NCI-H1048 (cell line): ENCODE results near the gene DCBLD1.

Experiments used
- DNase-seq: peaks from one replicate; lab custom pipeline; 2025; lab: John Stamatoyannopoulos, UW

The DCBLD1 gene

GRCh38 chr6:117531346-117531745, 48.9 kb downstream of the DCBLD1 start:
- no peak for DNase-seq

DNA sequence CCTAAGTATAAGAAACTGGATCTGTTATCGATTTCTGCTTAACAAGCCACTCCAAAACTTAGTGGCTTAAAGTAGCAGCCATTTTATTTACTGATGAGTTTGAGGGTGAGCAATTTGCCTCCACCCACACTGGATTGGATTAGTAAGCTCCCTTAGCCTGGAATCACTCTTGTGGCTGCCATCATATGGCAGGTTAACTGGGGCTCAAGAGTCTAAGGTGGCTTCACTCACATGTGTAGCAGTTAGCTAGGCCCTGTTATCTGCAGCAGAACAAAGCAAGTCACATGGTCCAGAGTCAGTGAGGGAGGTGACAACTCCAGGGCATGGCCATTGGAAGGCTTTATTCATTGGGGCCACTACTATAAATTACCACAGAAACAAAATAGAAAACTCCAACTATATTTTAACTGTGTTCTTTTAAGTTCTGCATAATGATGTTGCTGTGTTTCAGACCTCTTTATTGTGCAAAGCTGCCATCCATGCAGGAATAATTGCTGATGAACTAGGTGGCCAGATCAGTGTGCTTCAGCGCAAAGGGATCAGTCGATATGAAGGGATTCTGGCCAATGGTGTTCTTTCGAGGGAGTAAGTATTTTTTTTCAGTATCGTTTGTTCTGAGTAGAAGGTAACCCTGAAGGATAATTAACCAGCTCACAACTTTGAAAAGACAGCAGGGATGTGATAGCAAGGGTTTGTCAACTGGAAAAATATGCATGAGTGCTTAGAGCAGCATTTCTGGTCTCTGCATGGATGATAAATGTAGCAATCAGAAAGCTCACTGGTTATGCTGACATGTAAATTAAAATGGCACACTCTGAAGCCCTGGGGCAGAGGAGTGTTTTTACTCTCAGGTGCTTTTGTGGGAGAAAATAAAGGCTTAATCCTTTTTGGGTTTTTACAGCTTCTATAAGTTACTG, 49.6 kb downstream of the DCBLD1 start:
- no peak for DNase-seq

GRCh38 chr6:117533775-117534174, 51.3 kb downstream of the DCBLD1 start:
- no peak for DNase-seq

- DNase-seq: no peak
Measured at GRCh38 chr6:117534974-117535373, 52.5 kb downstream of the DCBLD1 start.

GRCh38 chr6:117536317-117536716, 53.8 kb downstream of the DCBLD1 start:
- DNase-seq: no peak

DNA sequence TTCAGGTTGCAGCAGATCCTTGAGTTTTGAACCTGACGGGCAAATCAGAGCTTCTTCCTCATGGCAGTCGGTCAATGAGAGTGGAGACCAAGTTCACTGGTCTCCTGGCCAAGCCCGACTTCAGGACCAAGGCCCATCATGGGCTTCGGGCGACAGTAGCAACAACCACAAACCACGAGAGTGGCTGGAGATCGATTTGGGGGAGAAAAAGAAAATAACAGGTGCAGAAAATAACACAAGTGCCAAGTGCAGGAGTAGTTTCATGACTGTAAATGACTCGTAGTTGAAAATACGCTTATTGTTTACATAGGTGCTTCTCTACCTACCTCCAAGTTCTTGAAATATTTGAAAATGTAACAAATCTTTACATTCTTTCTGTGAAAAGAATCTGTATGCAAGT, 56.1 kb downstream of the DCBLD1 start:
- DNase-seq: no peak

DNA sequence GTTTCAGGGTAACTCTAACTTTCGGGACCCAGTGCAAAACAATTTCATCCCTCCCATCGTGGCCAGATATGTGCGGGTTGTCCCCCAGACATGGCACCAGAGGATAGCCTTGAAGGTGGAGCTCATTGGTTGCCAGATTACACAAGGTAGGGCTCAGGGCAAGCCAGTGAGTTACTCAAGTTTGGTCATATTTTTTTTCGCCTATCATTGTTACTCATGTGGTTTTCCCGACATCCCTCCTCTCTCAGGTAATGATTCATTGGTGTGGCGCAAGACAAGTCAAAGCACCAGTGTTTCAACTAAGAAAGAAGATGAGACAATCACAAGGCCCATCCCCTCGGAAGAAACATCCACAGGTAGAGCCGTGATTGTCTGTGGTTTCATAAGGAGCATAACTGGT, 58.2 kb downstream of the DCBLD1 start:
- no peak for DNase-seq

GRCh38 chr6:117542493-117542892, 60.0 kb downstream of the DCBLD1 start:
- DNase-seq: no peak

DNA sequence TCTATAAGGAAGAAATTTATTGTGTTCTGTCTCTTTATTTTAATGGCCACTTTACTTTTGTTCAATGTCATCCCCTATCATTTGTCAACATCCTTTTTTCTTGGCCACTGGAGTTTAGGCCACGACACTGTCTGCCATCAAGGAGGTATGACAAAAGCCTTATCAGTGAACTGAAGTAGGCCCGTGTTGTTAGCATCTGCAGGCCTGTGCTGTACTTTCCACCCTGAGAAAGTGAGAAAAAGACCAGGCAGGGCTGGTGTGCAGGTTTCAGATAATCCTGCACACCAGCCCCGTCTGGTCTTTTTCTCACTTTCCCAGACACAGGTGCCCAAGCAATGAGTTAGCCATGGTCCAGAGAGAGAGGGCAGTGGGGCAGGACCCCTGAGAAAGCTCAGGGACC, 62.2 kb downstream of the DCBLD1 start:
- DNase-seq: no peak

DNA sequence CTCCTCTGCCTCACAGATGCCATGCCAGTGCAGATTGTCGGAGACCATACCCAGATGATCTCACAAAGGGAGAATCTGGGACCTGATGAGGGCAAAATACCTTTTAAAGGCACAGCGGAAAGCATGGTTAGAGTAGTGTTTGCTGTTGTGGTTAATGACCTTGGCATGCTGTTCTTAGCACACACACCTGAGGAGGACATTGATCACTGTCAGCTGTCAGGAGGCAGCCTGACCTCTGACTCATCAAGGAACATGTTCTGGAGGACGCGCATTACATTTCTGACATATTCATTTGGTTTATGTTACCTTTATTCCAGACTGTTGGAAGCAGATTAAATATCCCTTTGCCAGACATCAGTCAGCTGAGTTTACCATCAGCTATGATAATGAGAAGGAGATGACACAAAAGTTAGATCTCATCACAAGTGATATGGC, 62.7 kb downstream of the DCBLD1 start:
- no peak for DNase-seq

GRCh38 chr6:117546674-117547073, 64.2 kb downstream of the DCBLD1 start:
- DNase-seq: no peak

DNA sequence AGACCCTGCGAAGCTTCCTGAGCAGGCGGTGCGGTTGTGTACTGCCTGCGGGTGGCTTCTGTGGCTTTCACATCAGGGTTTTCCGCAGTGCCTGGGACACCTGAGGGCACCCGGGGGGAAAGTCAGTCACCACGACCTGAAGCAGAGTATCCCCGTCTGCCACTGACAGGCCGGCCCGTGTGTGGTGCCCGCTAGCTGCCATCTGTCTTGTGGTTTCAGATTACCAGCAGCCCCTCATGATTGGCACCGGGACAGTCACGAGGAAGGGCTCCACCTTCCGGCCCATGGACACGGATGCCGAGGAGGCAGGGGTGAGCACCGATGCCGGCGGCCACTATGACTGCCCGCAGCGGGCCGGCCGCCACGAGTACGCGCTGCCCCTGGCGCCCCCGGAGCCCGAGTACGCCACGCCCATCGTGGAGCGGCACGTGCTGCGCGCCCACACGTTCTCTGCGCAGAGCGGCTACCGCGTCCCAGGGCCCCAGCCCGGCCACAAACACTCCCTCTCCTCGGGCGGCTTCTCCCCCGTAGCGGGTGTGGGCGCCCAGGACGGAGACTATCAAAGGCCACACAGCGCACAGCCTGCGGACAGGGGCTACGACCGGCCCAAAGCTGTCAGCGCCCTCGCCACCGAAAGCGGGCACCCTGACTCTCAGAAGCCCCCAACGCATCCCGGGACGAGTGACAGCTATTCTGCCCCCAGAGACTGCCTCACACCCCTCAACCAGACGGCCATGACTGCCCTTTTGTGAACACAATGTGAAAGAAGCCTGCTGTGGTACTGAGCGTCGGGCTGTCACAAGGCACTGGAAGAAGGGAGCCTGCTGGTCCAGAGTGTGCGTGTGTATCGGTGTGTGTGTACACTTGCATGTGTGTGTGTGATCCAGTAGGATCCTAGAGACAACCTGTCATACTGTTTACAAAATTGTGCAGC, 65.5 kb downstream of the DCBLD1 start:
- no peak for DNase-seq

- DNase-seq: no peak
Measured at GRCh38 chr6:117548797-117549301, 66.4 kb downstream of the DCBLD1 start.

- DNase-seq: no peak
Measured at GRCh38 chr6:117549611-117550010, 67.1 kb downstream of the DCBLD1 start.

- DNase-seq: no peak
Measured at GRCh38 chr6:117550078-117550600, 67.7 kb downstream of the DCBLD1 start.

- DNase-seq: no peak
Measured at GRCh38 chr6:117550618-117551242, 68.3 kb downstream of the DCBLD1 start.

- no peak for DNase-seq
Measured at GRCh38 chr6:117552618-117553017, 70.1 kb downstream of the DCBLD1 start.

- no peak for DNase-seq
Measured at GRCh38 chr6:117553142-117553541, 70.7 kb downstream of the DCBLD1 start.

DNA sequence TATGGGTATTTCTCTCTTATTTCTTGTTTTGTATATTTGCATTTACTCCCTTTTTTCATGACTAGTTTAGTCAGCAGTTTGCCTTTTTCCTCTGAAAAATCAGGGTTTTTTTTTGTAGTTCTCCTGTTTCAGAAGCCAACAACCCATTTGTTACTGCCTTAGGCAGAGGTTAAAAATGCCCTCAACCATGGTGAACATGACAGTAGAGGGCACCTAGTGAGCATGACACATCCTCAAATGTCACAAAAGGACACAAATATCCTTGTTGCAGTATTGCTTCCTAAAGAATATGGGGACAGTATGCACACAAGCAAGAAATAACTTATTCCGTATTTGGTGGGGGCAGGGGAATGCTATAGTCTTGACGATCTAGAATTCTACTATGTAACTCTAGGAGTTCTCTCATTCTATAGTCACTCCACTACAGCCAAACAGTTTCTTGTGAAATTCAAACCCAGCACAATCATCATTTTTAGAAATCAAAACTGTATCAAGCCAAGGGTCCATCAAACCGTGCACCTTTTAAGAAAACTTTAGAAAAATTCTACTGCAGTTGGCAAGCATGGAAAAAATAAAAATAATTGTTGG, 72.9 kb downstream of the DCBLD1 start:
- no peak for DNase-seq

DNA sequence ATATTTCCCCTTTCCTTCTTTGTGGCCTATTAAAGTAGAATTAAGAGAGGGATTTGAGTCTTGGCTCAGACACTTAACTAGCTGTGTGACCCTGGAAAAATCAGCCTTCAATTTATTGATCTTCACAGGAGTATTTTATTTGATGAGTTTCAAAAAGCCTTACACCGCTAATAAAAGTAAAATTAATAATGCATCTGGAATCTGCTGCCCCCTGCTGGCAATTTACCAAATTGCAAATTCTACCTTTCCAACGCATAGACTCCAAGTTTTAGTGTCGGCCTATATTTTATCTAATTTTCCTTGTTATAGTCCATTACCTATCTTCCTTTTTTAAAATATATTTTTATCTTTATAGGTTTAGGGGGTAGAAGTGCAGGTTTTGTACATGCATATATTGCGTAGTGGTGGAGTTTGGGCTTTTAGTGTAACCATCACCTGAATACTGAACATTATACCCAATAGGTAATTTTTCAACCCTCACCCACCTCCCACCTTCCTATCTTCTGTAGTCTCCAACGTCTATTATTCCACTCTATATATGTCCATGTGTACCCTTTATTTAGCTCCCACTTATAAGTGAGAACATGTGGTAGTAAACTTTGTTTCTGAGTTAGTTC, 73.5 kb downstream of the DCBLD1 start:
- no peak for DNase-seq

DNA sequence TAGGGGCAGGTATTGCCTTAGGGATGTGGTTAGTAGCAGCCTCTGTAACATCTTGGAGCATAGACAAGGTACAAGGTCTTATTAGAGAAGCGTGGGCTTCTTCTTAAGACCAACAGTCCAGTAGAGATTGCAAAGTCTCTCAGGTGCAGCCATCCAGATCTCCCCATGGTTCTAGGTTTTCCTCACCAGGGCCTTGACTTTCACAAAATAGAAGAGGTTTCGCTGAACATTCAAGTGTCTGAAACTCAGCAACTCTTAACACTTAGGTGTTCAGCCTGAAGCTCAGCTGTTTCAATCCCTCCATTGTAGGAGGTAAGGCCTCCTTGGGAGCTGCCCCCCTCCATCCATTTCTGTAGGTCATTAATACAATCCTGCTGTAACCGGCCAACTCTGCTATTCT, 75.5 kb downstream of the DCBLD1 start:
- DNase-seq: no peak
